Measurements from ENCODE around the gene DDX24.

The DDX24 gene, protein sequence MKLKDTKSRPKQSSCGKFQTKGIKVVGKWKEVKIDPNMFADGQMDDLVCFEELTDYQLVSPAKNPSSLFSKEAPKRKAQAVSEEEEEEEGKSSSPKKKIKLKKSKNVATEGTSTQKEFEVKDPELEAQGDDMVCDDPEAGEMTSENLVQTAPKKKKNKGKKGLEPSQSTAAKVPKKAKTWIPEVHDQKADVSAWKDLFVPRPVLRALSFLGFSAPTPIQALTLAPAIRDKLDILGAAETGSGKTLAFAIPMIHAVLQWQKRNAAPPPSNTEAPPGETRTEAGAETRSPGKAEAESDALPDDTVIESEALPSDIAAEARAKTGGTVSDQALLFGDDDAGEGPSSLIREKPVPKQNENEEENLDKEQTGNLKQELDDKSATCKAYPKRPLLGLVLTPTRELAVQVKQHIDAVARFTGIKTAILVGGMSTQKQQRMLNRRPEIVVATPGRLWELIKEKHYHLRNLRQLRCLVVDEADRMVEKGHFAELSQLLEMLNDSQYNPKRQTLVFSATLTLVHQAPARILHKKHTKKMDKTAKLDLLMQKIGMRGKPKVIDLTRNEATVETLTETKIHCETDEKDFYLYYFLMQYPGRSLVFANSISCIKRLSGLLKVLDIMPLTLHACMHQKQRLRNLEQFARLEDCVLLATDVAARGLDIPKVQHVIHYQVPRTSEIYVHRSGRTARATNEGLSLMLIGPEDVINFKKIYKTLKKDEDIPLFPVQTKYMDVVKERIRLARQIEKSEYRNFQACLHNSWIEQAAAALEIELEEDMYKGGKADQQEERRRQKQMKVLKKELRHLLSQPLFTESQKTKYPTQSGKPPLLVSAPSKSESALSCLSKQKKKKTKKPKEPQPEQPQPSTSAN

GRCh38 chr14:94080621-94081385 is at the start of gene DDX24, which contains the start of gene IFI27L1:
DDX24 (minus strand) TSS chr14:94081202; CDS start chr14:94079742, 1,460 bp downstream.
IFI27L1 (plus strand) TSS chr14:94081310; CDS start chr14:94096938, 15,628 bp downstream.
- DNase-seq (ENCODE audit: low read depth in 4 of 4, low spot score in 1 of 4) = peak; percentile 87 to 95 (median 90)

DNA sequence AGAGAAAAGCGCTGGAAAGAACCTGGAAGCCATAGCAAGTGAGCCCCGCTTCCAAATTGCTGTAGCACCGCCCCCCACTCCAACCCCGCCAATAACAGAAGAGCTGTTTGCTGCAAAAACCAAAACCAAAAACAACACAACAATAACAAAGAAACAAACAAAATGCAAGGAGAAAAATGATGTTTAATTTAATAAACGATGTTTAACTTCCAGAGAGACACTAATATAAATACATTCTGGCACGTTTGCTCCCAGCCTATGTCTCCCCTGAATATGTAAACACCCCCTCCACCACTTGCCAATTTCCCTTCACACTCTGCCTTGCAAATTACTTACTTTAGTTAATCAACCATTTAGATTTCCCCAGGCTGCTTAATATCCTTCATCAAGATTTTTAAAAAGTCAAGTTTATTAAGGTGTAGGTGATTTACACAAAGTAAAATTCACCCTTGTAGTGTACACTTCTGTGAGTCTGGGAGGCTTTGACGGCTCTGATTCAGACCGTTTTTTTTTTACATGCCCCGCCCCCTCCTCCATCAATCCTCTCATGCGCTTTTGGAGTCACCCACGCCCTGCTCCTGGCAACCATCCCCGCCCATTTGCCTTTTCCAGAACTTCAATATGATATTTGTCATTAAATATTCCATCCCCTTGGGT is 48.9 kb upstream of the DDX24 start:
- peak in 1 of 4 experiments; percentile 10 for DNase-seq (ENCODE audit: low read depth in 4 of 4, low spot score in 1 of 4)

GRCh38 chr14:94129111-94129757 is 48.2 kb upstream of the DDX24 start, which contains the start of gene IFI27L2:
IFI27L2 (minus strand) TSS chr14:94129604; CDS start chr14:94129564, 40 bp downstream.
- DNase-seq (ENCODE audit: low read depth in 4 of 4, low spot score in 1 of 4) = peak; percentile 16 to 63 (median 52)

- no peak for DNase-seq (ENCODE audit: low read depth in 4 of 4, low spot score in 1 of 4)
These were observed 47.3 kb upstream of the DDX24 start for GRCh38 chr14:94128216-94128839.

DNA sequence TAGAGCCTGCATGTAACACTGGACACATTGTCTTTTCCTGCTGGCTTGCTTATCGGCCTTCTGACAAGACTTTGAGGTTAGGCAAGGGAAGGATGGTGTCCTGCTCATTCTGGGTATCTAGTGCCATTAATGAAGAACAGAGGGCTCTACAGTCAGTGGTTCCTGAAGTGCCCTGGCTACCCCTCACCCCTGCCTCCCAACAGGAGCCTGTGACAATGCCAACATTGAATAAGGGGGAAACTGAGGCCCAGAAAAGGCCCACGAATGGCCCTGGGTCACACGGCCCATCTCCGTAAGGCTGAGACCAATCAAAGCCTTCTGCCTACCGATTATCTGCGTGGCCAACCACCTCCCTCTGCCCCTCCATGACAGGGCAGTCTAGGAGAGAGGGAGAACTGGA is 46.3 kb upstream of the DDX24 start:
- DNase-seq (ENCODE audit: low read depth in 4 of 4, low spot score in 1 of 4) = no peak

- DNase-seq (ENCODE audit: low read depth in 4 of 4, low spot score in 1 of 4) = no peak
These were observed 45.8 kb upstream of the DDX24 start for GRCh38 chr14:94126800-94127199.

- DNase-seq (ENCODE audit: low read depth in 4 of 4, low spot score in 1 of 4) = no peak
These were observed 45.3 kb upstream of the DDX24 start for GRCh38 chr14:94126419-94126677.

GRCh38 chr14:94125659-94126418 is 44.8 kb upstream of the DDX24 start:
- DNase-seq (ENCODE audit: low read depth in 4 of 4, low spot score in 1 of 4) = no peak

- DNase-seq (ENCODE audit: low read depth in 4 of 4, low spot score in 1 of 4) = no peak
These were observed 43.8 kb upstream of the DDX24 start for GRCh38 chr14:94124582-94125377.

GRCh38 chr14:94123868-94124267 is 42.9 kb upstream of the DDX24 start:
- no peak for DNase-seq (ENCODE audit: low read depth in 4 of 4, low spot score in 1 of 4)

DNA sequence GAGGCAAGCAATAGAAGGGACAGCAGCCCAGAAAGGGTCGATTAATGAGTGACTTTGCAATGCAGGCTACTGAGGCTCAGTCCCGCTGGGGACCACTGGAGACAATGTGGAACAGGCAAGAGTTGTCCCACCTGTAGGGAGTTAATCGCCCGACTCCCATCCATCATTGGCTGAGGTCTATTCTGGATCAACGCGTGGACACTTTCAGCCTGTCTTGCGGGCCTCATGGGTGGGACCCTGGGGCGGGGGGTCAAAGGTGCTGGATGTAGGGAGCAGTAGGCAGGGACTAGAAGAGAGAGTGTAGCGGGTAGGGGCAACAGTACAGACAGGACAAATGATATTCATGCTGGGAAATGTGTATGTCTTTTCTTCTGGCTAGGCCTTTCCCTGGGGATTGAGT is 42.3 kb upstream of the DDX24 start:
- DNase-seq (ENCODE audit: low read depth in 4 of 4, low spot score in 1 of 4) = no peak

GRCh38 chr14:94122438-94122837 is 41.4 kb upstream of the DDX24 start:
- no peak for DNase-seq (ENCODE audit: low read depth in 4 of 4, low spot score in 1 of 4)

- no peak for DNase-seq (ENCODE audit: low read depth in 4 of 4, low spot score in 1 of 4)
These were observed 40.5 kb upstream of the DDX24 start for GRCh38 chr14:94121485-94121884.

DNA sequence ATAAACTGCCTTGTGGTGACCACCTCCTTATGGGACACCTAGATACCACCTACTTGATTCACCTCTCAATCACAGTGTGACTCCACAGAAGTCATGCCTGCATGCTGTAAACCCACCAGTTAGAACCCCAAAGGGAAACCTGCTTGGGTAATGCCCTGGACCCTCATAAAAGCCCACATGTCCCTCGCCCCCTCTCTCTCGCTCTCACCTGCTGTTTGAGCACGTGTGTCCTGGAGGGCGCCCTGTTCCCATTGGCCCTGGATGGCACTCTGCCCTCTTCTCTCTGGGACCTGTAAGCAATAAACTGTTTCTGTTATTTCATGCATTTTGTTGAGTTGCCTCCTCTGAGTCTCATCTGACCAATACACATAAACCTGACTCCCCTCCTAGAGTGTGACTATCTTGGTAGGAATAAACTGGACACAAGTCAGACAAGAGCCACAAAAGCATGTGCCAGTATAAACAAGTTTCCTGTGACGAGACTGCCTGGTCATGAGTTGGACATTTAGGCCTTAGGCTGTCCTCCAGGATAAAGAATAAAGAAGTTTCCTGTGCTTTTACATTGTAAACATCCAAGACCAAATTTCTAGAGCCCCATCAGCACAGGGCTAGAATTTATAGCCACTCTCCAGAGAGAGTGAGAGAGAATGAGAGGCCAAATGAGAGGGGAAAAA is 39.8 kb upstream of the DDX24 start:
- no peak for DNase-seq (ENCODE audit: low read depth in 4 of 4, low spot score in 1 of 4)

- no peak for DNase-seq (ENCODE audit: low read depth in 4 of 4, low spot score in 1 of 4)
These were observed 38.1 kb upstream of the DDX24 start for GRCh38 chr14:94119071-94119470.

GRCh38 chr14:94117856-94118255 is 36.9 kb upstream of the DDX24 start:
- no peak for DNase-seq (ENCODE audit: low read depth in 4 of 4, low spot score in 1 of 4)

GRCh38 chr14:94116701-94117100 is 35.7 kb upstream of the DDX24 start:
- no peak for DNase-seq (ENCODE audit: low read depth in 4 of 4, low spot score in 1 of 4)

DNA sequence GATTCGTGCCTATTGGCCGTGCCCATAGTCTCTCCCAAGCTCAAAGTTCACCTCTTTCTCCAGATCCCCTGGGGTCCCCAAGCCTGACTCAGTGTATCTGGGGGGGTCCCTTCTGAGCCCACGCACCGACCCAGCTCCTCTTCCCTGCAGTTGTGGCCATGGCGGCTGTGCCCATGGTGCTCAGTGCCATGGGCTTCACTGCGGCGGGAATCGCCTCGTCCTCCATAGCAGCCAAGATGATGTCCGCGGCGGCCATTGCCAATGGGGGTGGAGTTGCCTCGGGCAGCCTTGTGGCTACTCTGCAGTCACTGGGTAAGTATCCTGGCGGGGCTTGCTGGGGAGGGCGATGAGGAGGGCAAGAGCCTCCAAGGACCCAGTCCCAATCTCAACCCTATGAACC is 34.6 kb upstream of the DDX24 start:
- DNase-seq (ENCODE audit: low read depth in 4 of 4, low spot score in 1 of 4) = no peak
